ENCODE results near the gene SMIM21. TPM values are rescaled to one million over a fixed set of nuclear protein-coding genes. Genes with fewer than 3 reads are reported as not detected.
A peak's percentile ranks its signal among the peaks of the same experiment; 100 is the strongest.

Gene SMIM21
- total and polyA plus RNA-seq, 7 experiments from 2014 or later: not detected

GRCh38 chr18:75393721-75394120 lies 33.8 kb downstream of the SMIM21 start:
- Histone ChIP-seq H3K4me1 (ENCODE audit: control insufficient read depth in 2 of 2, insufficient read depth in 2 of 2, low read length in 2 of 2) (no peaks in the 10 kb centered on the region), H3K4me3 (ENCODE audit: low read length) (no peak overlapping the region), H3K27me3 (ENCODE audit: control insufficient read depth in 2 of 2, insufficient read depth in 2 of 2, low read length in 2 of 2) (no peaks in the 10 kb centered on the region), H3K9me3 (ENCODE audit: control insufficient read depth in 2 of 3, low read length in 3 of 3) (no peaks in the 10 kb centered on the region), H3K36me3 (ENCODE audit: control insufficient read depth in 2 of 3, insufficient read depth in 3 of 3, low read length in 3 of 3) (no peaks in the 10 kb centered on the region), H3K27ac (ENCODE audit: low read depth, low read length) (no peak overlapping the region)
- Mint-ChIP-seq H3K9me3 (peaks cover 0 to 2% (median 0%) of the 10 kb centered on the region in 11 donors), H3K4me3 (no peak overlapping the region), H3K36me3 (no peaks in the 10 kb centered on the region), H3K4me1 (no peaks in the 10 kb centered on the region), H3K27me3 (peaks cover 16 to 35% (median 28%) of the 10 kb centered on the region in 5 donors), H3K27ac (no peak overlapping the region)
- CTCF ChIA-PET: interaction anchor here (1.1 kb wide), 1 partner anchor 12 kb away, joined by 3 read pairs; no protein-coding TSS in a partner anchor
- POLR2A ChIA-PET: no interaction called here
- DNase-seq (no peak), ATAC-seq (no peak)
- intact Hi-C loops (cut with micrococcal nuclease): no loop called here

DNA sequence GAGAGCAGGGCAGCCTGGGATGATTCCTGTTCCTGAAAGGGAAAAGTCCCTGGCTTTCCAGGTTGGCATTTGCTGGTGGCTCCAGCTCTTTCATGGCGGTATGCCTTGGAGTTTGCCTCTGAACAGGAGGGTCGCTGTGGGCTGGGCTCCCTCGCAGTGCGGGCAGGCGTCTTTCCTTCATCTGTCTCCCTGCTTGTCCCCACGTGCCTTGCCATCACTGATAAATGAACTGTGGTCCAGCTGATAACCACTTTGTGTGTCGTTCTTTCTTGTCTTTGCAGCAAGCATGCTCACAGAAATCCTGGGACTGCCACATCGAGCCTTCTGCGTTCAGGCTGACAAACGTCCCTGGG lies 35.3 kb downstream of the SMIM21 start:
- H3K4me1 ChIP-seq (ENCODE audit: control insufficient read depth in 2 of 2, insufficient read depth in 2 of 2, low read length in 2 of 2): no peaks in the 10 kb centered on the region
- intact Hi-C loops (cut with micrococcal nuclease): no loop called here
- ATAC-seq (no peak), DNase-seq (no peak)
- Mint-ChIP-seq H3K4me1 (no peaks in the 10 kb centered on the region), H3K4me3 (no peak overlapping the region), H3K27ac (no peak overlapping the region), H3K27me3 (peaks cover 11 to 31% (median 27%) of the 10 kb centered on the region in 5 donors), H3K9me3 (peaks cover 0 to 2% (median 0%) of the 10 kb centered on the region in 11 donors), H3K36me3 (no peaks in the 10 kb centered on the region)
- ChIA-PET POLR2A (no interaction called here), CTCF (interaction anchor here (0.6 kb wide), 1 partner anchor 71 kb away, joined by 3 read pairs; no protein-coding TSS in a partner anchor)
- no peak overlapping the region for H3K27ac ChIP-seq (ENCODE audit: low read depth, low read length)
- H3K9me3 ChIP-seq (ENCODE audit: control insufficient read depth in 2 of 3, low read length in 3 of 3): no peaks in the 10 kb centered on the region
- no peak overlapping the region for H3K4me3 ChIP-seq (ENCODE audit: low read length)
- no peaks in the 10 kb centered on the region for H3K27me3 ChIP-seq (ENCODE audit: control insufficient read depth in 2 of 2, insufficient read depth in 2 of 2, low read length in 2 of 2)
- no peaks in the 10 kb centered on the region for H3K36me3 ChIP-seq (ENCODE audit: control insufficient read depth in 2 of 3, insufficient read depth in 3 of 3, low read length in 3 of 3)

DNA sequence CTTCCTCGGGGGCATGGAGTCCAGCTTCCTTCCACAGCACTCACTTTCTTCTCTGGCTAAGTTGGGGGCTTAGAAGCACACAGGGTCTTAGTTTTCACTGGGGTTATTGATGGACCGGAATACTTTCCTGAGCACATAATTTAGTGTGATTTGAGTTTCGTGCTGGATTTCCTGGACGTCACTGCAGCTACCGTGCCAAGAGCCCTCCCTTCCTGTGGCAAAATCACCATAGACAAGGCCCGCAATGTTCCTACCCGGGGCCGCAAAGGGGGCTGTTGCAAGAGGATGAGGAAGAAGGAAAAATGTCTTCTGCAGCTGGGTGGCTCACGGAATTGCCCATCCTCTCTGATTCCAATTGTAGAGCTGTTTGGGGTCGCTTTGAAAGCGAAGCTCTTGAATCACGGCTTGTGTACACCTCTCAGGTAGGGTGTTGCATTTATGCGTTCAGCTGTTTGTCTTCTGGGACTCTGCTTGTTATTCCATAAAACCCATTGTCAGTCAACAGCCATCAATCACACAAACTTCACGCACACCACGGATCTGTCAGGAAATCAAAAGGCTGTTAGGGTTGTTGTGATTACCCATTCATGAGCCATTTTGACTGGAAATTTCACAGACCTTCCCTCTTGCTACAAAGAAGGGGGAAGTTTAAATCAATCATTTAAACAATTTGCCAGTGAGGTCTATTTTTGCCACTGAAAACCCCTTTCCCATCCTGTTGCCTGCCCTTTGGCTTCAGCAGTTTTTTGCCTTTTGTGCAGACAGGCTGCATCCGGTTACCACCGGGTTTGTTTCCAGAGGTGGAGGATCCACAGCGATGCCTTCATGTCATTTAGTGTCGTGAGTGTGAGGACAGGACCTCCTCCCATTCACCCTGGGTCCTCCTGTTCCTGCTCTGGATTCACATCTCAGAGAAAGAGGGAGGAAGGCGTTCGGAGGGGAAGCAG lies 36.0 kb downstream of the SMIM21 start:
- Histone ChIP-seq H3K9me3 (ENCODE audit: control insufficient read depth in 2 of 3, low read length in 3 of 3) (no peaks in the 10 kb centered on the region), H3K27me3 (ENCODE audit: control insufficient read depth in 2 of 2, insufficient read depth in 2 of 2, low read length in 2 of 2) (no peaks in the 10 kb centered on the region), H3K4me1 (ENCODE audit: control insufficient read depth in 2 of 2, insufficient read depth in 2 of 2, low read length in 2 of 2) (no peaks in the 10 kb centered on the region), H3K27ac (ENCODE audit: low read depth, low read length) (no peak overlapping the region), H3K4me3 (ENCODE audit: low read length) (no peak overlapping the region), H3K36me3 (ENCODE audit: control insufficient read depth in 2 of 3, insufficient read depth in 3 of 3, low read length in 3 of 3) (no peaks in the 10 kb centered on the region)
- Mint-ChIP-seq H3K27me3 (peaks cover 11 to 33% (median 29%) of the 10 kb centered on the region in 5 donors), H3K4me3 (no peak overlapping the region), H3K4me1 (no peaks in the 10 kb centered on the region), H3K27ac (no peak overlapping the region), H3K36me3 (no peaks in the 10 kb centered on the region), H3K9me3 (peaks cover 0 to 2% (median 0%) of the 10 kb centered on the region in 11 donors)
- intact Hi-C loops (cut with micrococcal nuclease): no loop called here
- CTCF ChIA-PET: no interaction called here
- no peak for ATAC-seq
- DNase-seq: no peak
- POLR2A ChIA-PET: no interaction called here

- Mint-ChIP-seq H3K9me3 (peaks cover 0 to 2% (median 0%) of the 10 kb centered on the region in 11 donors), H3K4me1 (no peaks in the 10 kb centered on the region), H3K4me3 (no peak overlapping the region), H3K27me3 (peaks cover 11 to 36% (median 29%) of the 10 kb centered on the region in 5 donors), H3K27ac (no peak overlapping the region), H3K36me3 (no peaks in the 10 kb centered on the region)
- H3K36me3 ChIP-seq (ENCODE audit: control insufficient read depth in 2 of 3, insufficient read depth in 3 of 3, low read length in 3 of 3): no peaks in the 10 kb centered on the region
- H3K9me3 ChIP-seq (ENCODE audit: control insufficient read depth in 2 of 3, low read length in 3 of 3): no peaks in the 10 kb centered on the region
- intact Hi-C loops (cut with micrococcal nuclease): no loop called here
- CTCF ChIA-PET: no interaction called here
- POLR2A ChIA-PET: no interaction called here
- no peak for DNase-seq
- no peak overlapping the region for H3K4me3 ChIP-seq (ENCODE audit: low read length)
- no peaks in the 10 kb centered on the region for H3K4me1 ChIP-seq (ENCODE audit: control insufficient read depth in 2 of 2, insufficient read depth in 2 of 2, low read length in 2 of 2)
- no peak for ATAC-seq
- no peaks in the 10 kb centered on the region for H3K27me3 ChIP-seq (ENCODE audit: control insufficient read depth in 2 of 2, insufficient read depth in 2 of 2, low read length in 2 of 2)
- H3K27ac ChIP-seq (ENCODE audit: low read depth, low read length): no peak overlapping the region
Measured at GRCh38 chr18:75390854-75391253, 36.6 kb downstream of the SMIM21 start.

- no peak overlapping the region for H3K27ac ChIP-seq (ENCODE audit: low read depth, low read length)
- ATAC-seq (no peak), DNase-seq (no peak)
- POLR2A ChIA-PET: no interaction called here
- no peak overlapping the region for H3K4me3 ChIP-seq (ENCODE audit: low read length)
- H3K9me3 Mint-ChIP-seq: peaks cover 0 to 3% (median 0%) of the 10 kb centered on the region in 11 donors
- H3K4me1 Mint-ChIP-seq: no peaks in the 10 kb centered on the region
- H3K27me3 ChIP-seq (ENCODE audit: control insufficient read depth in 2 of 2, insufficient read depth in 2 of 2, low read length in 2 of 2): no peaks in the 10 kb centered on the region
- peaks cover 3 to 28% (median 12%) of the 10 kb centered on the region in 5 donors for H3K27me3 Mint-ChIP-seq
- CTCF ChIA-PET: no interaction called here
- intact Hi-C loops (cut with micrococcal nuclease): no loop called here
- H3K4me1 ChIP-seq (ENCODE audit: control insufficient read depth in 2 of 2, insufficient read depth in 2 of 2, low read length in 2 of 2): no peaks in the 10 kb centered on the region
- no peak overlapping the region for H3K27ac Mint-ChIP-seq
- no peaks in the 10 kb centered on the region for H3K36me3 ChIP-seq (ENCODE audit: control insufficient read depth in 2 of 3, insufficient read depth in 3 of 3, low read length in 3 of 3)
- H3K9me3 ChIP-seq (ENCODE audit: control insufficient read depth in 2 of 3, low read length in 3 of 3): no peaks in the 10 kb centered on the region
- H3K4me3 Mint-ChIP-seq: no peak overlapping the region
- no peaks in the 10 kb centered on the region for H3K36me3 Mint-ChIP-seq
Measured at GRCh38 chr18:75384144-75384543, 43.4 kb downstream of the SMIM21 start.

- DNase-seq (no peak), ATAC-seq (no peak)
- no peaks in the 10 kb centered on the region for H3K36me3 Mint-ChIP-seq
- no peak overlapping the region for H3K4me3 Mint-ChIP-seq
- H3K27ac Mint-ChIP-seq: peak overlapping the region in 1 of 9 donors; percentile 35
- peaks cover 3 to 16% (median 8%) of the 10 kb centered on the region in 5 donors for H3K27me3 Mint-ChIP-seq
- Histone ChIP-seq H3K9me3 (ENCODE audit: control insufficient read depth in 2 of 3, low read length in 3 of 3) (no peaks in the 10 kb centered on the region), H3K4me1 (ENCODE audit: control insufficient read depth in 2 of 2, insufficient read depth in 2 of 2, low read length in 2 of 2) (no peaks in the 10 kb centered on the region), H3K4me3 (ENCODE audit: low read length) (no peak overlapping the region), H3K36me3 (ENCODE audit: control insufficient read depth in 2 of 3, insufficient read depth in 3 of 3, low read length in 3 of 3) (no peaks in the 10 kb centered on the region), H3K27ac (ENCODE audit: low read depth, low read length) (no peak overlapping the region), H3K27me3 (ENCODE audit: control insufficient read depth in 2 of 2, insufficient read depth in 2 of 2, low read length in 2 of 2) (no peaks in the 10 kb centered on the region)
- intact Hi-C loops (cut with micrococcal nuclease): no loop called here
- CTCF ChIA-PET: no interaction called here
- no peaks in the 10 kb centered on the region for H3K4me1 Mint-ChIP-seq
- peaks cover 0 to 3% (median 0%) of the 10 kb centered on the region in 11 donors for H3K9me3 Mint-ChIP-seq
- POLR2A ChIA-PET: no interaction called here
Measured at GRCh38 chr18:75378376-75379315, 48.9 kb downstream of the SMIM21 start.

All from naive thymus-derived CD4-positive, alpha-beta T cell (primary cell).